H1 (cell line): ENCODE data around the gene TCHP. TPM values are rescaled to one million over a fixed set of nuclear protein-coding genes. Genes with fewer than 3 reads are reported as not detected.

ENCODE experiments used
- CTCF ChIA-PET: fragments of 300-600 bp; sonication (Branson Sonifier 250); formaldehyde crosslinking; loops from one replicate; lab custom pipeline; 2021; ENCODE audit not compliant: partially characterized antibody; lab: Charles Lee
- POLR2A ChIA-PET: fragments of 300-600 bp; sonication (Branson Sonifier 250); formaldehyde crosslinking; loops from one replicate; lab custom pipeline; 2021; ENCODE audit warnings: inconsistent platforms; ENCODE audit not compliant: partially characterized antibody; lab: Charles Lee
- DNase-seq, 2 experiments: peaks; one replicate each; pipeline versions ENCODE4 v3.0.0 to v3.0.0-alpha.2; 2010 to 2022; ENCODE audit warnings: low spot score in 2 of 2, low read depth in 1 of 2, mixed read lengths in 1 of 2
- FAIRE-seq: peaks from 2 replicates; lab custom pipeline; 2011; peaks lifted over from hg19 to GRCh38; lab: Jason Lieb, UNC
- H2AFZ ChIP-seq: 2 replicates; pipeline ENCODE4 v1.8.1; 2012; ENCODE audit warnings: low read length, inconsistent platforms
- H2AK5ac ChIP-seq: 2 replicates; pipeline ENCODE4 v1.6.1; 2013; ENCODE audit warnings: low read depth, low read length
- H2BK120ac ChIP-seq: replicated peaks from 2 replicates; pipeline ENCODE3; 2013; ENCODE audit warnings: low read depth, low read length, inconsistent platforms
- H2BK12ac ChIP-seq: 2 replicates; pipeline ENCODE4 v1.6.1; 2013; ENCODE audit warnings: low read depth, low read length
- H2BK15ac ChIP-seq: 2 replicates; pipeline ENCODE4 v1.6.1; 2013; ENCODE audit warnings: low read length
- H2BK20ac ChIP-seq: 2 replicates; pipeline ENCODE4 v1.6.1; 2013; ENCODE audit warnings: low read length
- H2BK5ac ChIP-seq: 2 replicates; pipeline ENCODE4 v1.6.1; 2013; ENCODE audit warnings: low read depth, low read length
- H3K14ac ChIP-seq: 2 replicates; pipeline ENCODE4 v1.6.1; 2013; ENCODE audit warnings: inconsistent platforms; ENCODE audit not compliant: insufficient read length
- H3K18ac ChIP-seq: 2 replicates; pipeline ENCODE4 v1.6.1; 2013; ENCODE audit warnings: low read length; ENCODE audit errors: extremely low read depth
- H3K23ac ChIP-seq: 2 replicates; pipeline ENCODE4 v1.6.1; 2013; ENCODE audit warnings: inconsistent platforms; ENCODE audit not compliant: insufficient read length
- H3K23me2 ChIP-seq: 2 replicates; pipeline ENCODE4 v1.6.1; 2013; ENCODE audit warnings: low read depth, low read length
- H3K27ac ChIP-seq: 2 replicates; pipeline ENCODE4 v1.6.1; 2011; ENCODE audit warnings: low read depth, low read length, inconsistent platforms
- H3K27me3 ChIP-seq, 4 experiments: replicated peaks in 1 of 4; 1 replicate in 1 of 4; 2 replicates in 3 of 4; pipeline versions ENCODE4 v1.6.1 to v1.8.1; 2011 to 2013; ENCODE audit warnings: low read length in 3 of 4, mild to moderate bottlenecking in 3 of 4, inconsistent platforms in 2 of 4, mixed read lengths in 2 of 4, moderate library complexity in 1 of 4; ENCODE audit not compliant: control insufficient read depth in 3 of 4, insufficient read depth in 3 of 4; ENCODE audit errors: extremely low read depth in 1 of 4
- H3K36me3 ChIP-seq, 4 experiments: 2 replicates each; pipeline versions ENCODE4 v1.6.1 to v1.8.1; 2011 to 2013; ENCODE audit warnings: mild to moderate bottlenecking in 4 of 4, low read length in 3 of 4, moderate library complexity in 2 of 4, control low read depth in 1 of 4, inconsistent platforms in 1 of 4; ENCODE audit not compliant: insufficient read depth in 4 of 4, control insufficient read depth in 2 of 4
- H3K4ac ChIP-seq: replicated peaks from 2 replicates; pipeline ENCODE3; 2013; ENCODE audit warnings: low read length, low read depth, mixed read lengths, inconsistent platforms; ENCODE audit not compliant: insufficient read length
- H3K4me1 ChIP-seq, 4 experiments: replicated peaks in 1 of 4; 1 replicate in 1 of 4; 2 replicates in 3 of 4; pipeline versions ENCODE4 v1.6.1 to v1.8.1; 2011 to 2013; ENCODE audit warnings: low read length in 3 of 4, inconsistent platforms in 2 of 4, mixed read lengths in 1 of 4; ENCODE audit not compliant: insufficient read depth in 4 of 4, control insufficient read depth in 3 of 4
- H3K4me2 ChIP-seq, 2 experiments: 2 replicates each; pipeline versions ENCODE4 v1.6.1 to v1.8.1; 2011 to 2013; ENCODE audit warnings: low read depth in 2 of 2, low read length in 2 of 2, control low read depth in 1 of 2, inconsistent platforms in 1 of 2, mild to moderate bottlenecking in 1 of 2; ENCODE audit not compliant: insufficient read depth in 1 of 2
- H3K4me3 ChIP-seq, 4 experiments: fragments of 200-600, 300-600 bp in 1 of 4; sonication (generic), shearing (Covaris generic), sonication (Bioruptor Twin) in 1 of 4; 2 replicates each; pipeline versions ENCODE4 v1.5.1 to v1.8.1; 2011 to 2016; ENCODE audit warnings: low read length in 4 of 4, low read depth in 3 of 4, control low read depth in 2 of 4, inconsistent platforms in 2 of 4, mild to moderate bottlenecking in 2 of 4, mixed read lengths in 1 of 4, moderate library complexity in 1 of 4; ENCODE audit not compliant: insufficient read depth in 2 of 4; ENCODE audit errors: extremely low read depth in 1 of 4
- H3K56ac ChIP-seq: replicated peaks from 2 replicates; pipeline ENCODE3; 2013; ENCODE audit warnings: low read depth, mild to moderate bottlenecking, mixed read lengths, low read length, inconsistent platforms; ENCODE audit not compliant: insufficient read length
- H3K79me1 ChIP-seq: 2 replicates; pipeline ENCODE4 v1.6.1; 2013; ENCODE audit warnings: low read depth, low read length, control low read depth
- H3K79me2 ChIP-seq, 2 experiments: 2 replicates each; pipeline versions ENCODE4 v1.6.1 to v1.8.1; 2012 to 2013; ENCODE audit warnings: low read length in 2 of 2, mild to moderate bottlenecking in 2 of 2, inconsistent platforms in 1 of 2; ENCODE audit not compliant: insufficient read depth in 2 of 2, control insufficient read depth in 1 of 2
- H3K9ac ChIP-seq, 4 experiments: replicated peaks in 1 of 4; 1 replicate in 1 of 4; 2 replicates in 3 of 4; pipeline versions ENCODE4 v1.6.1 to v1.8.1; 2011 to 2013; ENCODE audit warnings: low read depth in 3 of 4, low read length in 3 of 4, control low read depth in 2 of 4, mild to moderate bottlenecking in 2 of 4, moderate library complexity in 2 of 4, inconsistent platforms in 1 of 4; ENCODE audit errors: extremely low read depth in 1 of 4
- H3K9me3 ChIP-seq, 2 experiments: 2 replicates each; pipeline versions ENCODE4 v1.6.1 to v1.8.1; 2012 to 2013; ENCODE audit warnings: mild to moderate bottlenecking in 2 of 2, moderate library complexity in 2 of 2, control low read depth in 1 of 2, inconsistent platforms in 1 of 2, low read depth in 1 of 2, low read length in 1 of 2, mixed read lengths in 1 of 2; ENCODE audit not compliant: insufficient read depth in 2 of 2
- H4K20me1 ChIP-seq, 2 experiments: replicated peaks in 1 of 2; 2 replicates each; pipeline versions ENCODE3 to v1.8.1; 2011 to 2013; ENCODE audit warnings: inconsistent platforms in 2 of 2, low read length in 2 of 2, mild to moderate bottlenecking in 1 of 2; ENCODE audit not compliant: insufficient read depth in 2 of 2, control insufficient read depth in 1 of 2
- H4K5ac ChIP-seq: 2 replicates; pipeline ENCODE4 v1.6.1; 2013; ENCODE audit warnings: low read length, low read depth, mixed read lengths, inconsistent platforms; ENCODE audit not compliant: insufficient read length
- H4K8ac ChIP-seq: 2 replicates; pipeline ENCODE4 v1.8.0; 2013; ENCODE audit warnings: mild to moderate bottlenecking, moderate library complexity, low read length, inconsistent platforms; ENCODE audit not compliant: insufficient read depth; ENCODE audit errors: extremely low read depth
- H4K91ac ChIP-seq: replicated peaks from 2 replicates; pipeline ENCODE3; 2013; ENCODE audit warnings: low read length, mixed read lengths, inconsistent platforms; ENCODE audit not compliant: insufficient read length
- CTCF ChIP-seq, 3 experiments: IDR thresholded peaks; 1 replicate in 2 of 3; 2 replicates in 1 of 3; pipeline versions ENCODE4 v1.5.1 to v1.6.1; 2011; ENCODE audit warnings: low read length in 3 of 3, mild to moderate bottlenecking in 3 of 3, inconsistent platforms in 2 of 3, low read depth in 1 of 3, moderate library complexity in 1 of 3; ENCODE audit not compliant: insufficient read depth in 1 of 3; ENCODE audit errors: control extremely low read depth in 1 of 3
- GABPA ChIP-seq: IDR thresholded peaks from 2 replicates; pipeline ENCODE4 v1.6.1; 2011; ENCODE audit warnings: mild to moderate bottlenecking, low read length, moderate library complexity, borderline replicate concordance; ENCODE audit not compliant: insufficient read depth
- HDAC2 ChIP-seq, 2 experiments: fragments of 300-600 bp in 1 of 2; sonication (generic) in 1 of 2; IDR thresholded peaks; 2 replicates each; pipeline ENCODE4 v1.6.1; 2011 to 2012; ENCODE audit warnings: low read depth in 2 of 2, low read length in 2 of 2, mild to moderate bottlenecking in 2 of 2, moderate library complexity in 2 of 2, borderline replicate concordance in 1 of 2, inconsistent platforms in 1 of 2
- JUND ChIP-seq: IDR thresholded peaks from 2 replicates; pipeline ENCODE4 v1.6.1; 2011; ENCODE audit warnings: mild to moderate bottlenecking, improper control_type of control experiment, low read length
- MAFK ChIP-seq: IDR thresholded peaks from 2 replicates; pipeline ENCODE4 v1.6.1; 2012; ENCODE audit warnings: low read depth, mild to moderate bottlenecking, improper control_type of control experiment, low read length
- POLR2AphosphoS5 ChIP-seq: IDR thresholded peaks from 2 replicates; pipeline ENCODE4 v1.6.1; 2011; ENCODE audit warnings: low read depth, low read length
- RFX5 ChIP-seq: IDR thresholded peaks from 2 replicates; pipeline ENCODE4 v1.6.1; 2011; ENCODE audit warnings: low read depth, low read length, improper control_type of control experiment, borderline replicate concordance
- SP2 ChIP-seq: IDR thresholded peaks from 2 replicates; pipeline ENCODE4 v1.6.1; 2012; ENCODE audit warnings: mild to moderate bottlenecking, low read length, inconsistent platforms
- SRF ChIP-seq: IDR thresholded peaks from 2 replicates; pipeline ENCODE4 v1.6.1; 2011; ENCODE audit warnings: mild to moderate bottlenecking, low read depth, low read length, moderate library complexity
- WGBS, 2 experiments: shearing (Covaris generic) in 1 of 2; methylation state at CpG; one replicate each; pipeline versions ENCODE4 v1.1.6 to v1.1.7; 2013 to 2015; ENCODE audit warnings: low lambda C conversion rate in 2 of 2, mixed read lengths in 2 of 2, inconsistent platforms in 1 of 2, low coverage in 1 of 2, missing lambda C conversion rate in 1 of 2; ENCODE audit not compliant: insufficient replicate concordance in 2 of 2, insufficient coverage in 1 of 2, insufficient read length in 1 of 2; ENCODE audit errors: extremely low coverage in 1 of 2, missing lambda C conversion rate in 1 of 2; 5-methylcytosine and 5-hydroxymethylcytosine counted together
- polyA plus RNA-seq, 7 experiments: library from polyadenylated mRNA; depleted of rRNA in 3 of 7; stranded (reverse) in 5 of 7; unstranded in 2 of 7; fragments of >200 nt in 5 of 7; fragments of 200-250 nt in 2 of 7; gene quantifications; 1 replicate in 5 of 7; 2 replicates in 1 of 7; 4 replicates in 1 of 7; pipeline versions ENCODE4 v1.2.1 to v1.2.3, GENCODE V29; 2011 to 2013; ENCODE audit warnings: missing spikeins in 2 of 7, mixed read lengths in 2 of 7
- total RNA-seq: library from RNA; stranded (reverse); fragmentation: NEBNext Ultra II Directional; extraction: Animal tissue kit (Norgen Biotek cat#: 25700); gene quantifications from 2 replicates; pipeline ENCODE4 v1.2.1, GENCODE V29; 2021

Gene TCHP
- total and polyA plus RNA-seq, 2 of the 8 experiments (the other 6 are each of a cell fraction or from before 2014, with no cell fraction given) = 2.8 to 4.5 TPM

- Histone ChIP-seq H2AK5ac (no peak overlapping the region), H4K8ac (no peak overlapping the region), H3K4ac (no peak overlapping the region), H3K23me2 (no peaks in the 10 kb centered on the region), H4K20me1 (no peaks in the 10 kb centered on the region), H3K27me3 (no peaks in the 10 kb centered on the region), H2AFZ (no peak overlapping the region), H3K56ac (no peak overlapping the region), H3K79me2 (no peaks in the 10 kb centered on the region), H2BK20ac (no peak overlapping the region), H4K91ac (no peak overlapping the region), H3K79me1 (no peaks in the 10 kb centered on the region), H2BK12ac (no peak overlapping the region), H3K14ac (no peak overlapping the region), H3K4me1 (peaks cover 0 to 3% (median 0%) of the 10 kb centered on the region in 4 experiments; a peak in 1 of 7 replicates), H3K27ac (no peak overlapping the region), H2BK15ac (no peak overlapping the region), H3K4me3 (no peak overlapping the region), H3K4me2 (no peak overlapping the region), H3K23ac (no peak overlapping the region), H2BK5ac (no peak overlapping the region), H2BK120ac (no peak overlapping the region), H3K9me3 (peaks cover 0 to 3% of the 10 kb centered on the region in 2 experiments; a peak in 1 of 4 replicates), H4K5ac (no peak overlapping the region), H3K36me3 (no peaks in the 10 kb centered on the region), H3K18ac (no peak overlapping the region), H3K9ac (no peak overlapping the region)
- FAIRE-seq = no peak
- ChIA-PET CTCF (interaction anchor here (1.0 to 2.6 kb wide), 6 partner anchors 10 to 156 kb away, joined by 3 to 12 read pairs (median 4); partner anchors contain the start of gene TCHP), POLR2A (interaction anchor here (0.6 to 1.1 kb wide), 2 partner anchors 9 to 66 kb away, joined by 3 to 4 read pairs; no protein-coding TSS in a partner anchor)
- no peak for DNase-seq
- no peak for TF ChIP-seq HDAC2 (IDR thresholded peaks at IDR 0.05; ENCODE audit: borderline replicate concordance in 1 of 2, low read depth in 2 of 2, low read length in 2 of 2)
- no peak for TF ChIP-seq POLR2AphosphoS5
- TF ChIP-seq MAFK = no peak
- TF ChIP-seq SP2 = no peak
- TF ChIP-seq RFX5 = no peak
- no peak for TF ChIP-seq CTCF (IDR thresholded peaks at IDR 0.05; ENCODE audit: control extremely low read depth in 1 of 3, insufficient read depth in 1 of 3, low read depth in 1 of 3, low read length in 3 of 3)
- no peak for TF ChIP-seq GABPA
- no peak for TF ChIP-seq JUND
- TF ChIP-seq SRF = no peak
- 92% methylated on average over 10 of the region's 10 CpGs; no CpG with 5 or more reads in 1 of the 2 experiments for WGBS, 2 experiments
These were observed 19.4 kb downstream of the TCHP start for GRCh38 chr12:109919456-109919855.
